HG03097 (cell line): Measurements from ENCODE around the gene CORO2A.

ENCODE experiments used
- ATAC-seq: cut with Tn5 transposase; IDR thresholded peaks from one replicate; pipeline ENCODE4 v1.9.1; 2021; ENCODE audit not compliant: unreplicated experiment, low FRiP score

CORO2A gene

GRCh38 chr9:98192503-98193335 lies at the start of gene CORO2A:
CORO2A (minus strand) TSS chr9:98192637; CDS start chr9:98157660, 34,977 bp downstream.
- ATAC-seq, result no peak

- ATAC-seq, result no peak
Measured at GRCh38 chr9:98241357-98242300, 49.2 kb upstream of the CORO2A start.

GRCh38 chr9:98240475-98240874 lies 48.0 kb upstream of the CORO2A start:
- no peak for ATAC-seq

- ATAC-seq, result no peak
Measured at GRCh38 chr9:98236901-98237487, 44.6 kb upstream of the CORO2A start.

- ATAC-seq, result no peak
Measured at GRCh38 chr9:98235126-98235525, 42.7 kb upstream of the CORO2A start.

- no peak for ATAC-seq
Measured at GRCh38 chr9:98234245-98234825, 41.9 kb upstream of the CORO2A start.

- ATAC-seq, result no peak
Measured at GRCh38 chr9:98232926-98233325, 40.5 kb upstream of the CORO2A start.

- ATAC-seq, result no peak
Measured at GRCh38 chr9:98231770-98232478, 39.5 kb upstream of the CORO2A start.

- no peak for ATAC-seq
Measured at GRCh38 chr9:98230789-98231188, 38.4 kb upstream of the CORO2A start.

- ATAC-seq, result no peak
Measured at GRCh38 chr9:98230304-98230703, 37.9 kb upstream of the CORO2A start.

GRCh38 chr9:98229620-98230019 lies 37.2 kb upstream of the CORO2A start:
- ATAC-seq, result no peak

- no peak for ATAC-seq
Measured at GRCh38 chr9:98229090-98229395, 36.6 kb upstream of the CORO2A start.

- no peak for ATAC-seq
Measured at GRCh38 chr9:98228392-98229089, 36.1 kb upstream of the CORO2A start.

- no peak for ATAC-seq
Measured at GRCh38 chr9:98227883-98228282, 35.4 kb upstream of the CORO2A start.

- no peak for ATAC-seq
Measured at GRCh38 chr9:98226957-98227356, 34.5 kb upstream of the CORO2A start.

GRCh38 chr9:98226516-98226915 lies 34.1 kb upstream of the CORO2A start:
- no peak for ATAC-seq

GRCh38 chr9:98225015-98225442 lies 32.6 kb upstream of the CORO2A start:
- ATAC-seq, result no peak

- ATAC-seq, result no peak
Measured at GRCh38 chr9:98222885-98223691, 30.7 kb upstream of the CORO2A start.

- ATAC-seq, result no peak
Measured at GRCh38 chr9:98220911-98221310, 28.5 kb upstream of the CORO2A start.
